H1 (cell line): Measurements from ENCODE around the gene ZNF608. TPM values are rescaled to one million over a fixed set of nuclear protein-coding genes. Genes with fewer than 3 reads are reported as not detected.

ENCODE experiments used
- CTCF ChIA-PET: fragments of 300-600 bp; sonication (Branson Sonifier 250); formaldehyde crosslinking; loops from one replicate; lab custom pipeline; 2021; ENCODE audit not compliant: partially characterized antibody; lab: Charles Lee
- POLR2A ChIA-PET: fragments of 300-600 bp; sonication (Branson Sonifier 250); formaldehyde crosslinking; loops from one replicate; lab custom pipeline; 2021; ENCODE audit warnings: inconsistent platforms; ENCODE audit not compliant: partially characterized antibody; lab: Charles Lee
- DNase-seq, 2 experiments: peaks; one replicate each; pipeline versions ENCODE4 v3.0.0 to v3.0.0-alpha.2; 2010 to 2022; ENCODE audit warnings: low spot score in 2 of 2, low read depth in 1 of 2, mixed read lengths in 1 of 2
- FAIRE-seq: peaks from 2 replicates; lab custom pipeline; 2011; peaks lifted over from hg19 to GRCh38; lab: Jason Lieb, UNC
- H2AFZ ChIP-seq: 2 replicates; pipeline ENCODE4 v1.8.1; 2012; ENCODE audit warnings: low read length, inconsistent platforms
- H2AK5ac ChIP-seq: 2 replicates; pipeline ENCODE4 v1.6.1; 2013; ENCODE audit warnings: low read depth, low read length
- H2BK120ac ChIP-seq: replicated peaks from 2 replicates; pipeline ENCODE3; 2013; ENCODE audit warnings: low read depth, low read length, inconsistent platforms
- H2BK12ac ChIP-seq: 2 replicates; pipeline ENCODE4 v1.6.1; 2013; ENCODE audit warnings: low read depth, low read length
- H2BK15ac ChIP-seq: 2 replicates; pipeline ENCODE4 v1.6.1; 2013; ENCODE audit warnings: low read length
- H2BK20ac ChIP-seq: 2 replicates; pipeline ENCODE4 v1.6.1; 2013; ENCODE audit warnings: low read length
- H2BK5ac ChIP-seq: 2 replicates; pipeline ENCODE4 v1.6.1; 2013; ENCODE audit warnings: low read depth, low read length
- H3K14ac ChIP-seq: 2 replicates; pipeline ENCODE4 v1.6.1; 2013; ENCODE audit warnings: inconsistent platforms; ENCODE audit not compliant: insufficient read length
- H3K18ac ChIP-seq: 2 replicates; pipeline ENCODE4 v1.6.1; 2013; ENCODE audit warnings: low read length; ENCODE audit errors: extremely low read depth
- H3K23ac ChIP-seq: 2 replicates; pipeline ENCODE4 v1.6.1; 2013; ENCODE audit warnings: inconsistent platforms; ENCODE audit not compliant: insufficient read length
- H3K23me2 ChIP-seq: 2 replicates; pipeline ENCODE4 v1.6.1; 2013; ENCODE audit warnings: low read depth, low read length
- H3K27ac ChIP-seq: 2 replicates; pipeline ENCODE4 v1.6.1; 2011; ENCODE audit warnings: low read depth, low read length, inconsistent platforms
- H3K27me3 ChIP-seq, 4 experiments: replicated peaks in 1 of 4; 1 replicate in 1 of 4; 2 replicates in 3 of 4; pipeline versions ENCODE4 v1.6.1 to v1.8.1; 2011 to 2013; ENCODE audit warnings: low read length in 3 of 4, mild to moderate bottlenecking in 3 of 4, inconsistent platforms in 2 of 4, mixed read lengths in 2 of 4, moderate library complexity in 1 of 4; ENCODE audit not compliant: control insufficient read depth in 3 of 4, insufficient read depth in 3 of 4; ENCODE audit errors: extremely low read depth in 1 of 4
- H3K36me3 ChIP-seq, 4 experiments: 2 replicates each; pipeline versions ENCODE4 v1.6.1 to v1.8.1; 2011 to 2013; ENCODE audit warnings: mild to moderate bottlenecking in 4 of 4, low read length in 3 of 4, moderate library complexity in 2 of 4, control low read depth in 1 of 4, inconsistent platforms in 1 of 4; ENCODE audit not compliant: insufficient read depth in 4 of 4, control insufficient read depth in 2 of 4
- H3K4ac ChIP-seq: replicated peaks from 2 replicates; pipeline ENCODE3; 2013; ENCODE audit warnings: low read length, low read depth, mixed read lengths, inconsistent platforms; ENCODE audit not compliant: insufficient read length
- H3K4me1 ChIP-seq, 4 experiments: replicated peaks in 1 of 4; 1 replicate in 1 of 4; 2 replicates in 3 of 4; pipeline versions ENCODE4 v1.6.1 to v1.8.1; 2011 to 2013; ENCODE audit warnings: low read length in 3 of 4, inconsistent platforms in 2 of 4, mixed read lengths in 1 of 4; ENCODE audit not compliant: insufficient read depth in 4 of 4, control insufficient read depth in 3 of 4
- H3K4me2 ChIP-seq, 2 experiments: 2 replicates each; pipeline versions ENCODE4 v1.6.1 to v1.8.1; 2011 to 2013; ENCODE audit warnings: low read depth in 2 of 2, low read length in 2 of 2, control low read depth in 1 of 2, inconsistent platforms in 1 of 2, mild to moderate bottlenecking in 1 of 2; ENCODE audit not compliant: insufficient read depth in 1 of 2
- H3K4me3 ChIP-seq, 4 experiments: fragments of 200-600, 300-600 bp in 1 of 4; sonication (generic), shearing (Covaris generic), sonication (Bioruptor Twin) in 1 of 4; 2 replicates each; pipeline versions ENCODE4 v1.5.1 to v1.8.1; 2011 to 2016; ENCODE audit warnings: low read length in 4 of 4, low read depth in 3 of 4, control low read depth in 2 of 4, inconsistent platforms in 2 of 4, mild to moderate bottlenecking in 2 of 4, mixed read lengths in 1 of 4, moderate library complexity in 1 of 4; ENCODE audit not compliant: insufficient read depth in 2 of 4; ENCODE audit errors: extremely low read depth in 1 of 4
- H3K56ac ChIP-seq: replicated peaks from 2 replicates; pipeline ENCODE3; 2013; ENCODE audit warnings: low read depth, mild to moderate bottlenecking, mixed read lengths, low read length, inconsistent platforms; ENCODE audit not compliant: insufficient read length
- H3K79me1 ChIP-seq: 2 replicates; pipeline ENCODE4 v1.6.1; 2013; ENCODE audit warnings: low read depth, low read length, control low read depth
- H3K79me2 ChIP-seq, 2 experiments: 2 replicates each; pipeline versions ENCODE4 v1.6.1 to v1.8.1; 2012 to 2013; ENCODE audit warnings: low read length in 2 of 2, mild to moderate bottlenecking in 2 of 2, inconsistent platforms in 1 of 2; ENCODE audit not compliant: insufficient read depth in 2 of 2, control insufficient read depth in 1 of 2
- H3K9ac ChIP-seq, 4 experiments: replicated peaks in 1 of 4; 1 replicate in 1 of 4; 2 replicates in 3 of 4; pipeline versions ENCODE4 v1.6.1 to v1.8.1; 2011 to 2013; ENCODE audit warnings: low read depth in 3 of 4, low read length in 3 of 4, control low read depth in 2 of 4, mild to moderate bottlenecking in 2 of 4, moderate library complexity in 2 of 4, inconsistent platforms in 1 of 4; ENCODE audit errors: extremely low read depth in 1 of 4
- H3K9me3 ChIP-seq, 2 experiments: 2 replicates each; pipeline versions ENCODE4 v1.6.1 to v1.8.1; 2012 to 2013; ENCODE audit warnings: mild to moderate bottlenecking in 2 of 2, moderate library complexity in 2 of 2, control low read depth in 1 of 2, inconsistent platforms in 1 of 2, low read depth in 1 of 2, low read length in 1 of 2, mixed read lengths in 1 of 2; ENCODE audit not compliant: insufficient read depth in 2 of 2
- H4K20me1 ChIP-seq, 2 experiments: replicated peaks in 1 of 2; 2 replicates each; pipeline versions ENCODE3 to v1.8.1; 2011 to 2013; ENCODE audit warnings: inconsistent platforms in 2 of 2, low read length in 2 of 2, mild to moderate bottlenecking in 1 of 2; ENCODE audit not compliant: insufficient read depth in 2 of 2, control insufficient read depth in 1 of 2
- H4K5ac ChIP-seq: 2 replicates; pipeline ENCODE4 v1.6.1; 2013; ENCODE audit warnings: low read length, low read depth, mixed read lengths, inconsistent platforms; ENCODE audit not compliant: insufficient read length
- H4K8ac ChIP-seq: 2 replicates; pipeline ENCODE4 v1.8.0; 2013; ENCODE audit warnings: mild to moderate bottlenecking, moderate library complexity, low read length, inconsistent platforms; ENCODE audit not compliant: insufficient read depth; ENCODE audit errors: extremely low read depth
- H4K91ac ChIP-seq: replicated peaks from 2 replicates; pipeline ENCODE3; 2013; ENCODE audit warnings: low read length, mixed read lengths, inconsistent platforms; ENCODE audit not compliant: insufficient read length
- BCL11A ChIP-seq, 2 experiments: IDR thresholded peaks; one replicate each; pipeline ENCODE4 v1.6.1; 2011; ENCODE audit warnings: low read depth in 2 of 2, low read length in 2 of 2, mild to moderate bottlenecking in 2 of 2
- CEBPB ChIP-seq: IDR thresholded peaks from 2 replicates; pipeline ENCODE4 v1.6.1; 2012; ENCODE audit warnings: low read depth, low read length
- CHD1 ChIP-seq: IDR thresholded peaks from 2 replicates; pipeline ENCODE4 v1.6.1; 2012; ENCODE audit warnings: low read depth, low read length, improper control_type of control experiment
- CREB1 ChIP-seq: IDR thresholded peaks from 2 replicates; pipeline ENCODE4 v1.6.1; 2012; ENCODE audit warnings: inconsistent platforms
- E2F6 ChIP-seq: IDR thresholded peaks from 2 replicates; pipeline ENCODE4 v1.6.1; 2012; ENCODE audit warnings: inconsistent platforms
- EZH2 ChIP-seq: fragments of 200-600 bp; sonication (generic); IDR thresholded peaks from 2 replicates; pipeline ENCODE4 v1.7.1; 2012; ENCODE audit warnings: low read depth, mild to moderate bottlenecking, moderate library complexity, low read length, inconsistent platforms; ENCODE audit not compliant: severe bottlenecking
- GTF2F1 ChIP-seq: IDR thresholded peaks from 2 replicates; pipeline ENCODE4 v1.6.1; 2012; ENCODE audit warnings: low read depth, low read length, improper control_type of control experiment, borderline replicate concordance
- JUND ChIP-seq: IDR thresholded peaks from 2 replicates; pipeline ENCODE4 v1.6.1; 2011; ENCODE audit warnings: mild to moderate bottlenecking, improper control_type of control experiment, low read length
- RXRA ChIP-seq: IDR thresholded peaks from 2 replicates; pipeline ENCODE4 v1.6.1; 2011; ENCODE audit warnings: low read depth, mild to moderate bottlenecking, low read length, moderate library complexity; ENCODE audit not compliant: insufficient read depth
- SIRT6 ChIP-seq: IDR thresholded peaks from one replicate; pipeline ENCODE4 v1.7.1; 2012; ENCODE audit warnings: low read length, inconsistent platforms
- SP1 ChIP-seq: IDR thresholded peaks from 2 replicates; pipeline ENCODE4 v1.6.1; 2011; ENCODE audit warnings: low read depth, low read length
- SUZ12 ChIP-seq: fragments of 200-600 bp; sonication (generic); IDR thresholded peaks from 2 replicates; pipeline ENCODE4 v1.6.1; 2012; ENCODE audit warnings: mild to moderate bottlenecking, inconsistent platforms, low read length, moderate library complexity, mixed read lengths
- YY1 ChIP-seq: IDR thresholded peaks from 2 replicates; pipeline ENCODE4 v1.6.1; 2011; ENCODE audit warnings: low read depth, mild to moderate bottlenecking, low read length
- WGBS, 2 experiments: shearing (Covaris generic) in 1 of 2; methylation state at CpG; one replicate each; pipeline versions ENCODE4 v1.1.6 to v1.1.7; 2013 to 2015; ENCODE audit warnings: low lambda C conversion rate in 2 of 2, mixed read lengths in 2 of 2, inconsistent platforms in 1 of 2, low coverage in 1 of 2, missing lambda C conversion rate in 1 of 2; ENCODE audit not compliant: insufficient replicate concordance in 2 of 2, insufficient coverage in 1 of 2, insufficient read length in 1 of 2; ENCODE audit errors: extremely low coverage in 1 of 2, missing lambda C conversion rate in 1 of 2; 5-methylcytosine and 5-hydroxymethylcytosine counted together
- polyA plus RNA-seq, 7 experiments: library from polyadenylated mRNA; depleted of rRNA in 3 of 7; stranded (reverse) in 5 of 7; unstranded in 2 of 7; fragments of >200 nt in 5 of 7; fragments of 200-250 nt in 2 of 7; gene quantifications; 1 replicate in 5 of 7; 2 replicates in 1 of 7; 4 replicates in 1 of 7; pipeline versions ENCODE4 v1.2.1 to v1.2.3, GENCODE V29; 2011 to 2013; ENCODE audit warnings: missing spikeins in 2 of 7, mixed read lengths in 2 of 7
- total RNA-seq: library from RNA; stranded (reverse); fragmentation: NEBNext Ultra II Directional; extraction: Animal tissue kit (Norgen Biotek cat#: 25700); gene quantifications from 2 replicates; pipeline ENCODE4 v1.2.1, GENCODE V29; 2021

Gene ZNF608
- total and polyA plus RNA-seq, 2 of the 8 experiments (the other 6 are each of a cell fraction or from before 2014, with no cell fraction given) = 17.2 to 40.8 TPM

- Histone ChIP-seq H3K9me3 (peaks cover 0 to 4% of the 10 kb centered on the region in 2 experiments; a peak in 1 of 4 replicates), H3K4me2 (peak overlapping the region; percentile 56 to 64), H3K4ac (no peak overlapping the region), H3K4me1 (peaks cover 13 to 50% (median 28%) of the 10 kb centered on the region in 4 experiments), H3K23ac (no peak overlapping the region), H3K79me1 (peaks cover 3% of the 10 kb centered on the region), H4K5ac (no peak overlapping the region), H3K18ac (peak overlapping the region; percentile 26; the same call in 1 of the 2 replicates), H2BK15ac (no peak overlapping the region), H2BK5ac (no peak overlapping the region), H3K56ac (no peak overlapping the region), H4K8ac (no peak overlapping the region), H2BK20ac (no peak overlapping the region), H4K20me1 (peaks cover 3 to 18% of the 10 kb centered on the region in 2 experiments), H3K27ac (no peak overlapping the region), H3K9ac (no peak overlapping the region), H2BK120ac (no peak overlapping the region), H3K27me3 (no peaks in the 10 kb centered on the region), H4K91ac (no peak overlapping the region), H2BK12ac (no peak overlapping the region), H3K4me3 (peak overlapping the region in 1 of 4 experiments; percentile 40; a peak in 2 of 8 replicates), H2AFZ (no peak overlapping the region), H3K36me3 (peaks cover 0 to 9% (median 0%) of the 10 kb centered on the region in 4 experiments; a peak in 1 of 8 replicates), H2AK5ac (no peak overlapping the region), H3K14ac (no peak overlapping the region), H3K79me2 (peaks cover 30 to 94% of the 10 kb centered on the region in 2 experiments), H3K23me2 (peaks cover 12% of the 10 kb centered on the region)
- TF ChIP-seq E2F6 = no peak
- no peak for TF ChIP-seq RXRA
- TF ChIP-seq YY1 = no peak
- TF ChIP-seq GTF2F1 = no peak
- no peak for TF ChIP-seq SIRT6
- TF ChIP-seq SUZ12 = no peak
- no peak for TF ChIP-seq CREB1
- no peak for TF ChIP-seq CHD1
- no peak for TF ChIP-seq CEBPB
- no peak for TF ChIP-seq JUND
- TF ChIP-seq SP1 = no peak
- no peak for TF ChIP-seq EZH2
- no peak for TF ChIP-seq BCL11A (IDR thresholded peaks at IDR 0.05; ENCODE audit: low read depth in 2 of 2, low read length in 2 of 2)
- CTCF ChIA-PET = interaction anchor here (0.9 to 1.5 kb wide), 4 partner anchors 11 to 78 kb away, joined by 3 to 5 read pairs (median 3); no protein-coding TSS in a partner anchor
- POLR2A ChIA-PET = interaction anchor here (3.1 to 6.5 kb wide), 2 partner anchors 10 to 78 kb away, joined by 12 to 74 read pairs; no protein-coding TSS in a partner anchor
- 28% methylated on average over 9 of the region's 9 CpGs; no CpG with 5 or more reads in 1 of the 2 experiments for WGBS, 2 experiments
- DNase-seq (no peak), FAIRE-seq (no peak)
Observed at GRCh38 chr5:124739634-124740025, 6.8 kb downstream of the ZNF608 start.
